SK-N-SH (cell line): ENCODE measurements around the gene TOM1L2.

Experiments
- CHD2 ChIP-seq: fragments of 150-350 bp; IDR thresholded peaks from 2 replicates; pipeline ENCODE4 v1.6.1; 2018; ENCODE audit warnings: low read length; ENCODE audit not compliant: partially characterized antibody
- EZH2phosphoT487 ChIP-seq: fragments of 200-600 bp; sonication (generic); IDR thresholded peaks from 2 replicates; pipeline ENCODE4 v1.6.1; 2017; ENCODE audit warnings: low read depth, mixed run types, mild to moderate bottlenecking, antibody characterized with exemption, moderate library complexity, borderline replicate concordance
- JUND ChIP-seq: IDR thresholded peaks from 2 replicates; pipeline ENCODE4 v1.4.0; 2012
- POLR2AphosphoS5 ChIP-seq: IDR thresholded peaks from 2 replicates; pipeline ENCODE4 v1.6.1; 2012; ENCODE audit warnings: low read depth, low read length
- SMC3 ChIP-seq: IDR thresholded peaks from 2 replicates; pipeline ENCODE4 v1.6.1; 2012; ENCODE audit warnings: low read depth, low read length, improper control_type of control experiment
- TEAD4 ChIP-seq: IDR thresholded peaks from 2 replicates; pipeline ENCODE4 v1.4.0; 2012; ENCODE audit warnings: mild to moderate bottlenecking, borderline replicate concordance; ENCODE audit not compliant: insufficient read depth
- TF ChIP-seq, protein P1 (sequence below): fragments of 200-600 bp; sonication (generic); IDR thresholded peaks from 2 replicates; pipeline ENCODE4 v1.6.1; 2017; ENCODE audit warnings: antibody characterized with exemption, mild to moderate bottlenecking, moderate library complexity
- TF ChIP-seq, protein P2 (sequence below): IDR thresholded peaks from 2 replicates; pipeline ENCODE4 v1.4.0; 2012; ENCODE audit warnings: low read depth
- TF ChIP-seq, protein P3 (sequence below): fragments of 150-350 bp; IDR thresholded peaks from 2 replicates; pipeline ENCODE4 v1.6.1; 2017; ENCODE audit warnings: antibody characterized with exemption, low read length, low read depth, borderline replicate concordance

DNA sequence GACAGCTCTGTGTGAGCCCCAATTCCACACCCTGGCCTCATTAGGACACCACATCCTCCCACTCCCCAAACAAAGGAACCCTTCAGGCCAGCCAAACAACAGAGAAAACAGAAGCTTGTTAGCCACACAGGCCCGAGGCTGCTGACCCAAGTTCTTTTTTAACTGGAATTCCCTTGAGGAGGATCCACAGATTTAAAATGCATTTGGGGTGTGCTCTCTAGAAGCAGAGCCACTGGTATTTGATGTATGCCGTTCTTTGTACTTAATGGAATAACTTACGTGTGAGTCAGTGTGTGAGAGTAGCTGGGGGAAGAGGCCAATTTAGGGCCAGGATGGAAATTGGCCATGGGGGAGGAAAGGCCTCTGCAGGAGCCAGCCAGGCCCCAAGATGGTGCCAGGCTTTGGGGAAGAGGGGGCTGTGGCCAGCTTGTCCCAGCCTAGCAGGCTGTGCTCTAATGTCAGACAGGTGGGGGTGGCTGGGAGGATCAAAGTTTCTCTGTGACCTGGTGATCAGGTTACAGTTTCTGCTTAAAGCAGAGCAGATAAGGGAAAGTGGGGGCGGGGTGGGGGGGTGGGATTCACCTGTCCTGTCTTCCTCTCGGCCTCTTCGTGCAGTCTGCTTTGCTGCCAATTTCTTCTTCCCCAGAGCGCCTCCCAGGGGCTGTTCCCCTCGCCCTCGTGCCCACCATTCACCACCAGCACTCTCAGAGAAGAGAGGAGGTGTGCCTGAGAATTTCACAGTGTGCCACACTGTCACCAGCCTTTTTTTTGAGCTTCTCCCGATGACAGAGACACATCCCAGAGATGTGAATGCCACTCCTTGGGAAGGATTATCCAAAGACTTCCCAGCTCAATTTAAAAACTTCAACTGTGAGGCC is 50.8 kb downstream of the TOM1L2 start:
- TF ChIP-seq SMC3 (no peak), EZH2phosphoT487 (no peak), JUND (peak; percentile 94), CHD2 (no peak), POLR2AphosphoS5 (peak; percentile 85; the same call in 1 of the 2 replicates), TEAD4 (peak; percentile 92)
- TF ChIP-seq, protein P1, sequence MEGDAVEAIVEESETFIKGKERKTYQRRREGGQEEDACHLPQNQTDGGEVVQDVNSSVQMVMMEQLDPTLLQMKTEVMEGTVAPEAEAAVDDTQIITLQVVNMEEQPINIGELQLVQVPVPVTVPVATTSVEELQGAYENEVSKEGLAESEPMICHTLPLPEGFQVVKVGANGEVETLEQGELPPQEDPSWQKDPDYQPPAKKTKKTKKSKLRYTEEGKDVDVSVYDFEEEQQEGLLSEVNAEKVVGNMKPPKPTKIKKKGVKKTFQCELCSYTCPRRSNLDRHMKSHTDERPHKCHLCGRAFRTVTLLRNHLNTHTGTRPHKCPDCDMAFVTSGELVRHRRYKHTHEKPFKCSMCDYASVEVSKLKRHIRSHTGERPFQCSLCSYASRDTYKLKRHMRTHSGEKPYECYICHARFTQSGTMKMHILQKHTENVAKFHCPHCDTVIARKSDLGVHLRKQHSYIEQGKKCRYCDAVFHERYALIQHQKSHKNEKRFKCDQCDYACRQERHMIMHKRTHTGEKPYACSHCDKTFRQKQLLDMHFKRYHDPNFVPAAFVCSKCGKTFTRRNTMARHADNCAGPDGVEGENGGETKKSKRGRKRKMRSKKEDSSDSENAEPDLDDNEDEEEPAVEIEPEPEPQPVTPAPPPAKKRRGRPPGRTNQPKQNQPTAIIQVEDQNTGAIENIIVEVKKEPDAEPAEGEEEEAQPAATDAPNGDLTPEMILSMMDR = no peak
- TF ChIP-seq, protein P2, sequence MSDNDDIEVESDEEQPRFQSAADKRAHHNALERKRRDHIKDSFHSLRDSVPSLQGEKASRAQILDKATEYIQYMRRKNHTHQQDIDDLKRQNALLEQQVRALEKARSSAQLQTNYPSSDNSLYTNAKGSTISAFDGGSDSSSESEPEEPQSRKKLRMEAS = peak; percentile 61; the same call in 1 of the 2 replicates
- TF ChIP-seq, protein P3, sequence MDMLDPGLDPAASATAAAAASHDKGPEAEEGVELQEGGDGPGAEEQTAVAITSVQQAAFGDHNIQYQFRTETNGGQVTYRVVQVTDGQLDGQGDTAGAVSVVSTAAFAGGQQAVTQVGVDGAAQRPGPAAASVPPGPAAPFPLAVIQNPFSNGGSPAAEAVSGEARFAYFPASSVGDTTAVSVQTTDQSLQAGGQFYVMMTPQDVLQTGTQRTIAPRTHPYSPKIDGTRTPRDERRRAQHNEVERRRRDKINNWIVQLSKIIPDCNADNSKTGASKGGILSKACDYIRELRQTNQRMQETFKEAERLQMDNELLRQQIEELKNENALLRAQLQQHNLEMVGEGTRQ = no peak
